HCT116 (cell line): ENCODE data around the gene WDR82. TPM values are rescaled to one million over a fixed set of nuclear protein-coding genes. Genes with fewer than 3 reads are reported as not detected.

ENCODE experiments used
- ATAC-seq: fragments of 200-7000 bp; cut with Tn5 transposase; 2 replicates; pipeline ENCODE4 v1.9.1; 2020; ENCODE audit warnings: mild to moderate bottlenecking, moderate library complexity
- BruUV-seq: library from RNA; stranded (reverse); fragments of 400-500 nt; replicated peaks from 2 replicates; lab custom pipeline; 2021; lab: Mats Ljungman, UMichigan
- CTCF ChIA-PET: fragments of 300-600 bp; sonication (Branson Sonifier 250); formaldehyde crosslinking; loops from one replicate; lab custom pipeline; 2021; ENCODE audit warnings: antibody characterized with exemption; lab: Charles Lee
- POLR2A ChIA-PET: fragments of 300-600, 350-600 bp; sonication (Branson Sonifier 250); formaldehyde crosslinking; loops from one replicate; lab custom pipeline; 2021; ENCODE audit warnings: antibody characterized with exemption; lab: Charles Lee
- RAD21 ChIA-PET, 2 experiments: fragments of 300-600 bp; sonication (Branson Sonifier 250); formaldehyde crosslinking; loops; one replicate each; lab custom pipeline; 2023; ENCODE audit warnings: low total read pairs in 2 of 2; ENCODE audit not compliant: uncharacterized antibody in 2 of 2, unreplicated experiment in 2 of 2, low non-redundant PET in 1 of 2; lab: Charles Lee
- DNase-seq: peaks from one replicate; pipeline ENCODE4 v3.0.0-alpha.2; 2010; ENCODE audit warnings: low read depth, low spot score
- H2AFZ ChIP-seq: fragments of 200-600 bp; shearing (Covaris generic), sonication (generic); 2 replicates; pipeline ENCODE4 v1.6.1; 2017; ENCODE audit warnings: low read depth, mixed run types, mixed read lengths, antibody characterized with exemption, low read length; ENCODE audit not compliant: poor library complexity, severe bottlenecking
- H3K27ac ChIP-seq: 2 replicates; pipeline ENCODE4 v1.5.1; 2012; ENCODE audit warnings: low read depth, low read length
- H3K27me3 ChIP-seq: fragments of 200-600 bp; sonication (generic); 2 replicates; pipeline ENCODE4 v1.6.1; 2016; ENCODE audit warnings: mixed run types, low read length, mixed read lengths; ENCODE audit not compliant: insufficient read depth
- H3K36me3 ChIP-seq, 2 experiments: fragments of 200-500 bp in 1 of 2; fragments of 200-600 bp in 1 of 2; sonication (Bioruptor generic) in 1 of 2; sonication (generic) in 1 of 2; 2 replicates each; pipeline versions ENCODE4 v1.5.1 to v1.6.1; 2014 to 2016; ENCODE audit warnings: low read length in 2 of 2, inconsistent platforms in 1 of 2, mixed read lengths in 1 of 2, mixed run types in 1 of 2; ENCODE audit not compliant: insufficient read depth in 2 of 2, control insufficient read depth in 1 of 2
- H3K4me1 ChIP-seq, 2 experiments: fragments of 200-600 bp in 1 of 2; sonication (generic) in 1 of 2; 2 replicates each; pipeline versions ENCODE4 v1.5.1 to v1.6.1; 2012 to 2017; ENCODE audit warnings: low read length in 2 of 2, inconsistent platforms in 1 of 2, mild to moderate bottlenecking in 1 of 2, mixed read lengths in 1 of 2, mixed run types in 1 of 2, moderate library complexity in 1 of 2; ENCODE audit not compliant: insufficient read depth in 2 of 2, control insufficient read depth in 1 of 2
- H3K4me2 ChIP-seq: fragments of 200-600 bp; sonication (generic); 2 replicates; pipeline ENCODE4 v1.6.1; 2017; ENCODE audit warnings: mixed run types, low read length, mixed read lengths
- H3K4me3 ChIP-seq, 2 experiments: fragments of 200-600 bp in 1 of 2; sonication (generic) in 1 of 2; replicated peaks in 1 of 2; 2 replicates each; pipeline ENCODE4 v1.5.1; 2011 to 2016; ENCODE audit warnings: low read length in 2 of 2, control low read depth in 1 of 2, low read depth in 1 of 2, mild to moderate bottlenecking in 1 of 2, mixed read lengths in 1 of 2, mixed run types in 1 of 2
- H3K79me2 ChIP-seq: fragments of 200-600 bp; sonication (generic); 2 replicates; pipeline ENCODE4 v1.6.1; 2017; ENCODE audit warnings: mild to moderate bottlenecking, mixed run types, low read length, moderate library complexity, mixed read lengths; ENCODE audit not compliant: insufficient read depth
- H3K9ac ChIP-seq: fragments of 200-600 bp; sonication (generic); 2 replicates; pipeline ENCODE4 v1.6.1; 2016; ENCODE audit warnings: low read length, mixed read lengths
- H3K9me2 ChIP-seq: fragments of 200-600 bp; sonication (generic), shearing (Covaris generic); 2 replicates; pipeline ENCODE4 v1.6.1; 2017; ENCODE audit warnings: mixed run types, mild to moderate bottlenecking, moderate library complexity; ENCODE audit not compliant: insufficient read depth
- H3K9me3 ChIP-seq, 2 experiments: fragments of 200-500 bp in 1 of 2; fragments of 200-600 bp in 1 of 2; sonication (Bioruptor generic) in 1 of 2; sonication (generic) in 1 of 2; 2 replicates each; pipeline ENCODE4 v1.6.1; 2014 to 2017; ENCODE audit warnings: low read length in 2 of 2, mixed read lengths in 2 of 2, inconsistent platforms in 1 of 2, low read depth in 1 of 2, mild to moderate bottlenecking in 1 of 2, mixed run types in 1 of 2, moderate library complexity in 1 of 2; ENCODE audit not compliant: control insufficient read depth in 1 of 2, insufficient read depth in 1 of 2
- H4K20me1 ChIP-seq: fragments of 200-600 bp; sonication (generic), shearing (Covaris generic); 2 replicates; pipeline ENCODE4 v1.6.1; 2017; ENCODE audit warnings: mixed run types, mild to moderate bottlenecking, moderate library complexity; ENCODE audit not compliant: insufficient read depth
- CBX3 ChIP-seq: IDR thresholded peaks from 2 replicates; pipeline ENCODE4 v1.6.1; 2012; ENCODE audit warnings: low read depth
- EGR1 ChIP-seq: IDR thresholded peaks from 2 replicates; pipeline ENCODE4 v1.6.1; 2012; ENCODE audit warnings: low read depth
- EZH2phosphoT487 ChIP-seq: fragments of 200-600 bp; IDR thresholded peaks from 2 replicates; pipeline ENCODE4 v1.6.1; 2018; ENCODE audit warnings: antibody characterized with exemption, borderline replicate concordance
- FOSL1 ChIP-seq: IDR thresholded peaks from 2 replicates; pipeline ENCODE4 v1.6.1; 2012; ENCODE audit warnings: low read depth
- SIN3A ChIP-seq: IDR thresholded peaks from 2 replicates; pipeline ENCODE4 v1.6.1; 2012; ENCODE audit warnings: low read depth
- SP1 ChIP-seq: IDR thresholded peaks from 2 replicates; pipeline ENCODE4 v1.6.1; 2012; ENCODE audit warnings: low read depth
- TCF7L2 ChIP-seq: IDR thresholded peaks from 2 replicates; pipeline ENCODE4 v1.7.0; 2011; ENCODE audit warnings: borderline replicate concordance, inconsistent platforms; ENCODE audit not compliant: insufficient read depth, insufficient read length; ENCODE audit errors: extremely low read depth
- YY1 ChIP-seq: IDR thresholded peaks from 2 replicates; pipeline ENCODE4 v1.6.1; 2011; ENCODE audit warnings: low read length, low read depth, moderate library complexity, mild to moderate bottlenecking; ENCODE audit not compliant: insufficient replicate concordance; ENCODE audit errors: extremely low read depth
- intact Hi-C: fragments of 100-400 bp; cut with micrococcal nuclease; formaldehyde crosslinking; loops from 2 replicates; pipeline ENCODE4 v1.10.0; 2022
- total RNA-seq: library from RNA; stranded (reverse); gene quantifications from one replicate; pipeline ENCODE4 v1.2.1, GENCODE V29; 2021; ENCODE audit not compliant: unreplicated experiment
- TF ChIP-seq, protein P1 (sequence below): IDR thresholded peaks from 2 replicates; pipeline ENCODE4 v1.6.1; 2012; ENCODE audit warnings: low read depth
- TF ChIP-seq, protein P2 (sequence below): IDR thresholded peaks from 2 replicates; pipeline ENCODE4 v1.6.1; 2012
- TF ChIP-seq, protein P3 (sequence below): IDR thresholded peaks from 2 replicates; pipeline ENCODE4 v1.6.1; 2012
- TF ChIP-seq, protein P4 (sequence below): IDR thresholded peaks from 2 replicates; pipeline ENCODE4 v1.6.1; 2011; ENCODE audit warnings: mild to moderate bottlenecking, low read length, moderate library complexity; ENCODE audit not compliant: insufficient replicate concordance; ENCODE audit errors: extremely low read depth

The WDR82 gene
- total RNA-seq, 1 experiment from 2014 or later, result 89.7 TPM

DNA sequence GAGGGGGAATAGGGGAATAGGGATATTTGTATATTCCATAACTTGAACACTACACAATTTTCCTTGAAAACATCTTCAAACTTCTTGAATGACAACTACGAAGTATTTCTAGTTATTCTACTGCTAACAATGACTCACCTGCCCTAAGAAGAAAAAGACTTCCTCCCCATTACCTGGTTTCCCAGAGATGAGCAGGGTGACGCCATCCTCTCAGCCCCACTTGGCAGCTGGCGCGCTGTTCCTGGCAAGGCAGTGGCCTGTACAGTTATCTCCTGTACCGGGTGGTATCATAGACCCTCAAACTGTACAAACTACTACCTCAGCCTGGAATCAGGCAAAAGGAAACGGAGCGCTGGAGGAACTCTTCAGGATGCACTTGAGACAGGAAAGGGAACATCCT is 10.4 kb downstream of the WDR82 start:
- Histone ChIP-seq H3K36me3 (peaks cover 58 to 65% of the 10 kb centered on the region in 2 experiments), H2AFZ (no peak overlapping the region), H3K4me3 (no peak overlapping the region), H3K4me2 (no peak overlapping the region), H3K27ac (no peak overlapping the region), H3K79me2 (peaks cover 97% of the 10 kb centered on the region), H4K20me1 (peaks cover 18% of the 10 kb centered on the region; the same call in 1 of the 2 replicates), H3K9me3 (no peaks in the 10 kb centered on the region), H3K27me3 (no peaks in the 10 kb centered on the region), H3K4me1 (peaks cover 0 to 5% of the 10 kb centered on the region in 2 experiments; a peak in 2 of 4 replicates), H3K9ac (no peak overlapping the region), H3K9me2 (no peaks in the 10 kb centered on the region)
- RAD21 ChIA-PET, result no interaction called here
- no peak for DNase-seq
- intact Hi-C loops, result no loop called here
- TF ChIP-seq, protein P1, sequence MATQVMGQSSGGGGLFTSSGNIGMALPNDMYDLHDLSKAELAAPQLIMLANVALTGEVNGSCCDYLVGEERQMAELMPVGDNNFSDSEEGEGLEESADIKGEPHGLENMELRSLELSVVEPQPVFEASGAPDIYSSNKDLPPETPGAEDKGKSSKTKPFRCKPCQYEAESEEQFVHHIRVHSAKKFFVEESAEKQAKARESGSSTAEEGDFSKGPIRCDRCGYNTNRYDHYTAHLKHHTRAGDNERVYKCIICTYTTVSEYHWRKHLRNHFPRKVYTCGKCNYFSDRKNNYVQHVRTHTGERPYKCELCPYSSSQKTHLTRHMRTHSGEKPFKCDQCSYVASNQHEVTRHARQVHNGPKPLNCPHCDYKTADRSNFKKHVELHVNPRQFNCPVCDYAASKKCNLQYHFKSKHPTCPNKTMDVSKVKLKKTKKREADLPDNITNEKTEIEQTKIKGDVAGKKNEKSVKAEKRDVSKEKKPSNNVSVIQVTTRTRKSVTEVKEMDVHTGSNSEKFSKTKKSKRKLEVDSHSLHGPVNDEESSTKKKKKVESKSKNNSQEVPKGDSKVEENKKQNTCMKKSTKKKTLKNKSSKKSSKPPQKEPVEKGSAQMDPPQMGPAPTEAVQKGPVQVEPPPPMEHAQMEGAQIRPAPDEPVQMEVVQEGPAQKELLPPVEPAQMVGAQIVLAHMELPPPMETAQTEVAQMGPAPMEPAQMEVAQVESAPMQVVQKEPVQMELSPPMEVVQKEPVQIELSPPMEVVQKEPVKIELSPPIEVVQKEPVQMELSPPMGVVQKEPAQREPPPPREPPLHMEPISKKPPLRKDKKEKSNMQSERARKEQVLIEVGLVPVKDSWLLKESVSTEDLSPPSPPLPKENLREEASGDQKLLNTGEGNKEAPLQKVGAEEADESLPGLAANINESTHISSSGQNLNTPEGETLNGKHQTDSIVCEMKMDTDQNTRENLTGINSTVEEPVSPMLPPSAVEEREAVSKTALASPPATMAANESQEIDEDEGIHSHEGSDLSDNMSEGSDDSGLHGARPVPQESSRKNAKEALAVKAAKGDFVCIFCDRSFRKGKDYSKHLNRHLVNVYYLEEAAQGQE, result no peak
- TF ChIP-seq, protein P2, sequence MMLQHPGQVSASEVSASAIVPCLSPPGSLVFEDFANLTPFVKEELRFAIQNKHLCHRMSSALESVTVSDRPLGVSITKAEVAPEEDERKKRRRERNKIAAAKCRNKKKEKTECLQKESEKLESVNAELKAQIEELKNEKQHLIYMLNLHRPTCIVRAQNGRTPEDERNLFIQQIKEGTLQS, result no peak
- TF ChIP-seq SP1 (no peak), FOSL1 (no peak), YY1 (no peak), EZH2phosphoT487 (no peak), EGR1 (no peak), SIN3A (no peak), CBX3 (no peak), TCF7L2 (no peak)
- TF ChIP-seq, protein P3, sequence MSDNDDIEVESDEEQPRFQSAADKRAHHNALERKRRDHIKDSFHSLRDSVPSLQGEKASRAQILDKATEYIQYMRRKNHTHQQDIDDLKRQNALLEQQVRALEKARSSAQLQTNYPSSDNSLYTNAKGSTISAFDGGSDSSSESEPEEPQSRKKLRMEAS, result no peak
- TF ChIP-seq, protein P4, sequence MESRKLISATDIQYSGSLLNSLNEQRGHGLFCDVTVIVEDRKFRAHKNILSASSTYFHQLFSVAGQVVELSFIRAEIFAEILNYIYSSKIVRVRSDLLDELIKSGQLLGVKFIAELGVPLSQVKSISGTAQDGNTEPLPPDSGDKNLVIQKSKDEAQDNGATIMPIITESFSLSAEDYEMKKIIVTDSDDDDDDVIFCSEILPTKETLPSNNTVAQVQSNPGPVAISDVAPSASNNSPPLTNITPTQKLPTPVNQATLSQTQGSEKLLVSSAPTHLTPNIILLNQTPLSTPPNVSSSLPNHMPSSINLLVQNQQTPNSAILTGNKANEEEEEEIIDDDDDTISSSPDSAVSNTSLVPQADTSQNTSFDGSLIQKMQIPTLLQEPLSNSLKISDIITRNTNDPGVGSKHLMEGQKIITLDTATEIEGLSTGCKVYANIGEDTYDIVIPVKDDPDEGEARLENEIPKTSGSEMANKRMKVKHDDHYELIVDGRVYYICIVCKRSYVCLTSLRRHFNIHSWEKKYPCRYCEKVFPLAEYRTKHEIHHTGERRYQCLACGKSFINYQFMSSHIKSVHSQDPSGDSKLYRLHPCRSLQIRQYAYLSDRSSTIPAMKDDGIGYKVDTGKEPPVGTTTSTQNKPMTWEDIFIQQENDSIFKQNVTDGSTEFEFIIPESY, result no peak
- ATAC-seq, result no peak
- CTCF ChIA-PET, result no interaction called here
- POLR2A ChIA-PET, result no interaction called here
- no TSS peak for BruUV-seq
